Breast epithelium (tissue), 3 donors: ENCODE measurements around the gene PCGF1.

ENCODE experiments used
- CTCF ChIP-seq, 3 donors: fragments of 450-650 bp; IDR thresholded peaks; one replicate each; pipeline ENCODE4 v1.5.1; 2016 to 2017; ENCODE audit warnings: antibody characterized with exemption in 3 of 3, mild to moderate bottlenecking in 3 of 3, moderate library complexity in 3 of 3
- POLR2A ChIP-seq: fragments of 450-650 bp; IDR thresholded peaks from one replicate; pipeline ENCODE4 v1.6.1; 2016; ENCODE audit warnings: antibody characterized with exemption, mild to moderate bottlenecking, moderate library complexity

- no peak for TF ChIP-seq CTCF (IDR thresholded peaks at IDR 0.05)
- TF ChIP-seq POLR2A: no peak
Measured at GRCh38 chr2:74512744-74513604, 5.5 kb upstream of the PCGF1 start.
